WTC11 (cell line): ENCODE results near the gene FAM168B. TPM values are rescaled to one million over a fixed set of nuclear protein-coding genes. Genes with fewer than 3 reads are reported as not detected.

ENCODE experiments used
- ATAC-seq: fragments of 200-7000 bp; cut with Tn5 transposase; 2 replicates; pipeline ENCODE4 v1.10.0; 2021; ENCODE audit warnings: mild to moderate bottlenecking, moderate library complexity
- CTCF ChIA-PET: fragments of 300-600 bp; sonication (Branson Sonifier 250); formaldehyde crosslinking; loops from one replicate; lab custom pipeline; 2021; ENCODE audit warnings: antibody characterized with exemption; lab: Charles Lee
- POLR2A ChIA-PET: fragments of 350-600 bp; sonication (Branson Sonifier 250); formaldehyde crosslinking; loops from one replicate; lab custom pipeline; 2021; ENCODE audit warnings: antibody characterized with exemption; lab: Charles Lee
- DNase-seq: peaks from one replicate; pipeline ENCODE4 v3.0.0; 2021; ENCODE audit warnings: low spot score
- H3K27ac Mint-ChIP-seq: 2 replicates; pipeline ENCODE4 v1.8.0; 2021; ENCODE audit warnings: mixed read lengths
- H3K27me3 Mint-ChIP-seq: 2 replicates; pipeline ENCODE4 v1.8.0; 2021; ENCODE audit warnings: low read depth, mild to moderate bottlenecking, moderate library complexity, mixed read lengths
- H3K36me3 Mint-ChIP-seq: 2 replicates; pipeline ENCODE4 v1.8.0; 2021; ENCODE audit warnings: mixed read lengths
- H3K4me1 Mint-ChIP-seq: 2 replicates; pipeline ENCODE4 v1.8.0; 2022; ENCODE audit warnings: mixed read lengths
- H3K4me3 Mint-ChIP-seq: 2 replicates; pipeline ENCODE4 v1.8.0; 2021; ENCODE audit warnings: mild to moderate bottlenecking, moderate library complexity, mixed read lengths
- H3K9me3 Mint-ChIP-seq: 2 replicates; pipeline ENCODE4 v1.8.0; 2021; ENCODE audit warnings: mixed read lengths
- AFF4 ChIP-seq: sonication (generic); formaldehyde crosslinking; IDR thresholded peaks from 2 replicates; pipeline ENCODE4 v1.8.1; 2023; ENCODE audit warnings: mild to moderate bottlenecking, missing genetic modification reagents, borderline replicate concordance
- ARID4B ChIP-seq: sonication (generic); formaldehyde crosslinking; IDR thresholded peaks from 2 replicates; pipeline ENCODE4 v1.8.0; 2023; ENCODE audit warnings: missing genetic modification reagents, mild to moderate bottlenecking, borderline replicate concordance
- ATF3 ChIP-seq: sonication (generic); formaldehyde crosslinking; conservative IDR thresholded peaks from 2 replicates; pipeline ENCODE4 v1.8.1; 2022; ENCODE audit warnings: mild to moderate bottlenecking, missing genetic modification reagents
- CBFB ChIP-seq: sonication (generic); formaldehyde crosslinking; IDR thresholded peaks from 2 replicates; pipeline ENCODE4 v1.8.1; 2022; ENCODE audit warnings: mild to moderate bottlenecking, low read depth, missing genetic modification reagents
- E2F4 ChIP-seq: sonication (generic); formaldehyde crosslinking; IDR thresholded peaks from 2 replicates; pipeline ENCODE4 v1.8.1; 2022; ENCODE audit warnings: low read depth, mild to moderate bottlenecking, moderate library complexity, missing genetic modification reagents, borderline replicate concordance
- ETV6 ChIP-seq: sonication (generic); formaldehyde crosslinking; IDR thresholded peaks from 2 replicates; pipeline ENCODE4 v1.8.1; 2022; ENCODE audit warnings: mild to moderate bottlenecking, missing genetic modification reagents
- FOXP1 ChIP-seq: sonication (generic); formaldehyde crosslinking; IDR thresholded peaks from 2 replicates; pipeline ENCODE4 v1.8.0; 2022; ENCODE audit warnings: missing genetic modification reagents, mild to moderate bottlenecking, moderate library complexity, borderline replicate concordance
- GABPB1 ChIP-seq: sonication (generic); formaldehyde crosslinking; IDR thresholded peaks from 2 replicates; pipeline ENCODE4 v1.8.1; 2023; ENCODE audit warnings: mild to moderate bottlenecking, missing genetic modification reagents
- IRF2 ChIP-seq: sonication (generic); formaldehyde crosslinking; IDR thresholded peaks from 2 replicates; pipeline ENCODE4 v1.8.0; 2022; ENCODE audit warnings: low read depth, missing genetic modification reagents, borderline replicate concordance
- MYBL2 ChIP-seq: sonication (generic); formaldehyde crosslinking; IDR thresholded peaks from 2 replicates; pipeline ENCODE4 v1.8.1; 2023; ENCODE audit warnings: mild to moderate bottlenecking, moderate library complexity, missing genetic modification reagents
- NFATC4 ChIP-seq: fragments of 250-450 bp; sonication (Bioruptor Pico); IDR thresholded peaks from 2 replicates; pipeline ENCODE4 v1.9.0; 2021; ENCODE audit warnings: mild to moderate bottlenecking
- PREB ChIP-seq: sonication (generic); formaldehyde crosslinking; IDR thresholded peaks from 2 replicates; pipeline ENCODE4 v1.8.1; 2022; ENCODE audit warnings: mild to moderate bottlenecking, missing genetic modification reagents, moderate library complexity, borderline replicate concordance
- SMAD3 ChIP-seq: sonication (generic); formaldehyde crosslinking; IDR thresholded peaks from 2 replicates; pipeline ENCODE4 v1.8.0; 2022; ENCODE audit warnings: missing genetic modification reagents, mild to moderate bottlenecking, borderline replicate concordance
- SOX15 ChIP-seq: fragments of 250-450 bp; sonication (Bioruptor Pico); IDR thresholded peaks from 2 replicates; pipeline ENCODE4 v1.9.0; 2021; ENCODE audit warnings: mild to moderate bottlenecking
- TCF7 ChIP-seq: sonication (generic); formaldehyde crosslinking; IDR thresholded peaks from 2 replicates; pipeline ENCODE4 v1.8.0; 2022; ENCODE audit warnings: mild to moderate bottlenecking, low read depth, missing genetic modification reagents, moderate library complexity
- TP53 ChIP-seq: sonication (generic); formaldehyde crosslinking; IDR thresholded peaks from 2 replicates; pipeline ENCODE4 v1.8.1; 2023; ENCODE audit warnings: mild to moderate bottlenecking, missing genetic modification reagents
- ZBTB21 ChIP-seq: sonication (generic); formaldehyde crosslinking; IDR thresholded peaks from 2 replicates; pipeline ENCODE4 v1.8.1; 2023; ENCODE audit warnings: mild to moderate bottlenecking, missing genetic modification reagents, borderline replicate concordance
- ZNF263 ChIP-seq: sonication (generic); formaldehyde crosslinking; IDR thresholded peaks from 2 replicates; pipeline ENCODE4 v1.8.1; 2022; ENCODE audit warnings: low read depth, mild to moderate bottlenecking, moderate library complexity, missing genetic modification reagents
- ZNF317 ChIP-seq: sonication (generic); formaldehyde crosslinking; IDR thresholded peaks from 2 replicates; pipeline ENCODE4 v1.8.1; 2023; ENCODE audit warnings: low read depth, mild to moderate bottlenecking, moderate library complexity, missing genetic modification reagents, borderline replicate concordance
- ZNF416 ChIP-seq: fragments of 250-450 bp; sonication (Bioruptor Pico); IDR thresholded peaks from 2 replicates; pipeline ENCODE4 v1.9.0; 2021; ENCODE audit warnings: mild to moderate bottlenecking, inconsistent platforms
- total RNA-seq: library from RNA; stranded (reverse); gene quantifications from 3 replicates; pipeline ENCODE4 v1.2.3, GENCODE V29; 2021

The FAM168B gene
- total RNA-seq, 1 experiment from 2014 or later: 63.9 TPM

- no peak for TF ChIP-seq ATF3 (CRISPR knock-in tag)
- TF ChIP-seq PREB (CRISPR knock-in tag): no peak
These were observed 58.9 kb downstream of the FAM168B start (continued) for GRCh38 chr2:131034122-131035051.

GRCh38 chr2:131033786-131034121 is 59.5 kb downstream of the FAM168B start:
- H3K27me3 Mint-ChIP-seq: peaks cover 34% of the 10 kb centered on the region

GRCh38 chr2:131032393-131032836 is 60.8 kb downstream of the FAM168B start:
- TF ChIP-seq ETV6: no peak
- no peak for TF ChIP-seq E2F4 (CRISPR knock-in tag)
- no peak for TF ChIP-seq ZNF416 (CRISPR knock-in tag)
- TF ChIP-seq SMAD3: no peak
- no peak for TF ChIP-seq GABPB1
- TF ChIP-seq PREB (CRISPR knock-in tag): no peak
- TF ChIP-seq AFF4 (CRISPR knock-in tag): no peak
- TF ChIP-seq SOX15 (CRISPR knock-in tag): no peak
- no peak for TF ChIP-seq MYBL2 (CRISPR knock-in tag)
- no peak for TF ChIP-seq CBFB
- no peak for TF ChIP-seq ARID4B (CRISPR knock-in tag)
- no peak for TF ChIP-seq ZNF317 (CRISPR knock-in tag)
- no peak for TF ChIP-seq ZBTB21 (CRISPR knock-in tag)
- no peak for TF ChIP-seq ZNF263 (CRISPR knock-in tag)
- no peak for TF ChIP-seq TCF7 (CRISPR knock-in tag)
- no peak for TF ChIP-seq TP53 (CRISPR knock-in tag)
- TF ChIP-seq FOXP1 (CRISPR knock-in tag): no peak
- Mint-ChIP-seq H3K27me3 (peaks cover 34% of the 10 kb centered on the region), H3K4me3 (no peak overlapping the region), H3K4me1 (no peaks in the 10 kb centered on the region), H3K9me3 (peaks cover 4% of the 10 kb centered on the region), H3K27ac (no peak overlapping the region), H3K36me3 (no peaks in the 10 kb centered on the region)
- POLR2A ChIA-PET: no interaction called here
- CTCF ChIA-PET: interaction anchor here (1.0 to 1.7 kb wide), 3 partner anchors 9 to 112 kb away, joined by 3 to 5 read pairs (median 4); no protein-coding TSS in a partner anchor
- ATAC-seq (no peak), DNase-seq (no peak)

More at GRCh38 chr2:131033786-131034121, 59.5 kb downstream of the FAM168B start:
- no peaks in the 10 kb centered on the region for H3K9me3 Mint-ChIP-seq
- CTCF ChIA-PET: no interaction called here
- POLR2A ChIA-PET: no interaction called here
- H3K36me3 Mint-ChIP-seq: no peaks in the 10 kb centered on the region
- no peak for ATAC-seq
- TF ChIP-seq ZNF317 (CRISPR knock-in tag) (no peak), NFATC4 (no peak), IRF2 (no peak)
- no peaks in the 10 kb centered on the region for H3K4me1 Mint-ChIP-seq
- H3K4me3 Mint-ChIP-seq: peak overlapping the region; percentile 62
- no peak overlapping the region for H3K27ac Mint-ChIP-seq
- no peak for DNase-seq
